MV-4-11 (cell line): ENCODE results near the gene ZBBX.

Experiments used
- DNase-seq: peaks from one replicate; lab custom pipeline; 2025; lab: John Stamatoyannopoulos, UW

The ZBBX gene

GRCh38 chr3:167318306-167318705 is 61.8 kb downstream of the ZBBX start:
- peak; percentile 81 for DNase-seq

- DNase-seq = no peak
These were observed 73.8 kb downstream of the ZBBX start for GRCh38 chr3:167306319-167306718.

- no peak for DNase-seq
These were observed 74.7 kb downstream of the ZBBX start for GRCh38 chr3:167305340-167305890.

GRCh38 chr3:167304077-167304476 is 76.0 kb downstream of the ZBBX start:
- no peak for DNase-seq

GRCh38 chr3:167302678-167303077 is 77.4 kb downstream of the ZBBX start:
- no peak for DNase-seq

- DNase-seq = no peak
These were observed 79.9 kb downstream of the ZBBX start for GRCh38 chr3:167300207-167300606.

GRCh38 chr3:167289435-167289834 is 90.7 kb downstream of the ZBBX start:
- no peak for DNase-seq

GRCh38 chr3:167288737-167289136 is 91.4 kb downstream of the ZBBX start:
- DNase-seq = no peak

GRCh38 chr3:167287308-167287707 is 92.8 kb downstream of the ZBBX start:
- DNase-seq = no peak

- no peak for DNase-seq
These were observed 105.8 kb downstream of the ZBBX start for GRCh38 chr3:167274141-167274874.

- DNase-seq = no peak
These were observed 127.1 kb downstream of the ZBBX start for GRCh38 chr3:167253037-167253436.

GRCh38 chr3:167251678-167252077 is 128.4 kb downstream of the ZBBX start:
- peak; percentile 76 for DNase-seq

GRCh38 chr3:167246252-167246651 is 133.8 kb downstream of the ZBBX start:
- no peak for DNase-seq

GRCh38 chr3:167241048-167241845 is 138.8 kb downstream of the ZBBX start:
- no peak for DNase-seq

GRCh38 chr3:167228135-167228534 is 152.0 kb downstream of the ZBBX start:
- DNase-seq = peak; percentile 73

GRCh38 chr3:167225821-167226220 is 154.3 kb downstream of the ZBBX start:
- DNase-seq = no peak

GRCh38 chr3:167209011-167209410 is 171.1 kb downstream of the ZBBX start:
- no peak for DNase-seq

GRCh38 chr3:167203062-167203461 is 177.0 kb downstream of the ZBBX start:
- DNase-seq = no peak

- peak; percentile 39 for DNase-seq
These were observed 181.0 kb downstream of the ZBBX start for GRCh38 chr3:167198949-167199600.
